GM12878 (cell line): Measurements from ENCODE around the gene ISG20. TPM values are rescaled to one million over a fixed set of nuclear protein-coding genes. Genes with fewer than 3 reads are reported as not detected.

ENCODE experiments used
- ATAC-seq: fragments of 200-7000 bp; cut with Tn5 transposase; 3 replicates; pipeline ENCODE4 v1.9.1; 2020; ENCODE audit warnings: mild to moderate bottlenecking, moderate library complexity
- BruUV-seq: library from RNA; stranded (reverse); fragments of 400-500 nt; replicated peaks from 2 replicates; lab custom pipeline; 2021; lab: Mats Ljungman, UMichigan
- CTCF ChIA-PET: fragments of 300-600 bp; sonication (Branson Sonifier 250); formaldehyde crosslinking; extraction: SDS; loops from one replicate; lab custom pipeline; 2021; ENCODE audit warnings: inconsistent platforms; lab: Yijun Ruan, JAX
- POLR2A ChIA-PET: fragments of 350-600 bp; formaldehyde crosslinking; extraction: SDS; loops from one replicate; lab custom pipeline; 2021; ENCODE audit warnings: inconsistent platforms; lab: Charles Lee
- RAD21 ChIA-PET: fragments of 300-600 bp; sonication (Branson Sonifier 250); formaldehyde crosslinking; loops from one replicate; lab custom pipeline; 2023; ENCODE audit warnings: antibody characterized with exemption; ENCODE audit not compliant: unreplicated experiment; lab: Charles Lee
- SMC1A ChIA-PET: fragments of 300-600 bp; sonication (Branson Sonifier 250); formaldehyde crosslinking; loops from one replicate; lab custom pipeline; 2023; ENCODE audit not compliant: unreplicated experiment, uncharacterized antibody; lab: Charles Lee
- DNase-seq: peaks from one replicate; pipeline ENCODE4 v3.0.0-alpha.2; 2011; ENCODE audit warnings: low read depth, low spot score
- FAIRE-seq: peaks from 3 replicates; lab custom pipeline; 2011; peaks lifted over from hg19 to GRCh38; lab: Jason Lieb, UNC
- H2AFZ ChIP-seq: 2 replicates; pipeline ENCODE4 v1.6.0; 2011; ENCODE audit warnings: low read depth, low read length, control low read depth; ENCODE audit not compliant: control insufficient read depth
- H3K27ac ChIP-seq: 2 replicates; pipeline ENCODE4 v1.5.1; 2011; ENCODE audit warnings: control low read depth; ENCODE audit not compliant: control insufficient read depth, insufficient read depth
- H3K27me3 ChIP-seq, 2 experiments: replicated peaks in 1 of 2; 2 replicates each; pipeline versions ENCODE4 v1.6.0 to v1.6.1; 2011; ENCODE audit warnings: low read length in 1 of 2; ENCODE audit not compliant: control insufficient read depth in 2 of 2, insufficient read depth in 2 of 2
- H3K36me3 ChIP-seq, 2 experiments: 2 replicates each; pipeline ENCODE4 v1.5.1; 2011; ENCODE audit warnings: low read length in 1 of 2; ENCODE audit not compliant: control insufficient read depth in 2 of 2, insufficient read depth in 2 of 2
- H3K4me1 ChIP-seq: 2 replicates; pipeline ENCODE4 v1.6.1; 2011; ENCODE audit warnings: mild to moderate bottlenecking, low read length, moderate library complexity, mixed read lengths; ENCODE audit not compliant: control insufficient read depth, insufficient read depth
- H3K4me2 ChIP-seq: 2 replicates; pipeline ENCODE4 v1.6.0; 2011; ENCODE audit warnings: control low read depth; ENCODE audit not compliant: control insufficient read depth, insufficient read depth
- H3K4me3 ChIP-seq: fragments of 200-600 bp; sonication (generic); 2 replicates; pipeline ENCODE4 v1.5.1; 2016
- H3K79me2 ChIP-seq: 2 replicates; pipeline ENCODE4 v1.6.0; 2011; ENCODE audit warnings: low read length; ENCODE audit not compliant: control insufficient read depth, insufficient read depth
- H3K9ac ChIP-seq: 2 replicates; pipeline ENCODE4 v1.8.0; 2011; ENCODE audit warnings: low read length, control low read depth, mixed read lengths; ENCODE audit not compliant: control insufficient read depth, insufficient read depth
- H3K9me3 ChIP-seq: replicated peaks from 3 replicates; pipeline ENCODE4 v1.5.1; 2011; ENCODE audit warnings: mild to moderate bottlenecking, low read length; ENCODE audit not compliant: control insufficient read depth, insufficient read depth
- H4K20me1 ChIP-seq: 2 replicates; pipeline ENCODE4 v1.6.0; 2011; ENCODE audit not compliant: control insufficient read depth, insufficient read depth
- CBX5 ChIP-seq: sonication (generic); IDR thresholded peaks from 2 replicates; pipeline ENCODE4 v1.6.1; 2016; ENCODE audit warnings: low read depth, moderate library complexity, mild to moderate bottlenecking, inconsistent platforms
- CTCF ChIP-seq, 3 experiments: IDR thresholded peaks in 2 of 3; conservative IDR thresholded peaks in 1 of 3; 2 replicates each; pipeline ENCODE4 v1.5.1; 2011; ENCODE audit warnings: low read depth in 3 of 3, low read length in 3 of 3, mild to moderate bottlenecking in 3 of 3, control low read depth in 2 of 3, moderate library complexity in 2 of 3, inconsistent platforms in 1 of 3, mixed read lengths in 1 of 3; ENCODE audit not compliant: control insufficient read depth in 2 of 3, insufficient read depth in 1 of 3; ENCODE audit errors: extremely low read depth in 1 of 3
- ETV6 ChIP-seq, 2 experiments: fragments of 450-650 bp in 1 of 2; IDR thresholded peaks in 1 of 2; conservative IDR thresholded peaks in 1 of 2; 2 replicates each; pipeline ENCODE4 v1.6.1; 2014; ENCODE audit warnings: antibody characterized with exemption in 1 of 2, borderline replicate concordance in 1 of 2, low read depth in 1 of 2, mild to moderate bottlenecking in 1 of 2, moderate library complexity in 1 of 2
- NR2C2 ChIP-seq: IDR thresholded peaks from 2 replicates; pipeline ENCODE4 v1.6.1; 2011; ENCODE audit warnings: borderline replicate concordance, low read depth; ENCODE audit not compliant: control insufficient read depth, insufficient read length
- ZNF622 ChIP-seq: fragments of 450-650 bp; IDR thresholded peaks from 2 replicates; pipeline ENCODE4 v1.6.1; 2017; ENCODE audit warnings: mild to moderate bottlenecking, inconsistent platforms
- in situ Hi-C: fragments of 300-500 bp; cut with MboI; formaldehyde crosslinking; loops from 9 replicates; pipeline ENCODE4 v1.14.3; 2018; ENCODE audit warnings: mixed read lengths
- intact Hi-C: fragments of 100-400 bp; cut with micrococcal nuclease; formaldehyde crosslinking; loops from one replicate; pipeline ENCODE4 v1.14.2; 2022; ENCODE audit not compliant: unreplicated experiment
- polyA plus RNA-seq, 11 experiments: library from polyadenylated mRNA; depleted of rRNA in 4 of 11; unstranded in 6 of 11; stranded (reverse) in 5 of 11; fragments of >200 nt; fragmentation: Nextera tagmentation in 4 of 11; fragmentation: Illumina TruSeq in 1 of 11; extraction: Ambion mirVana in 4 of 11; extraction: Trizol in 1 of 11; gene quantifications; 1 replicate in 1 of 11; 2 replicates in 10 of 11; pipeline versions ENCODE4 v1.2.1 to v1.2.3, GENCODE V29; 2011 to 2016; ENCODE audit warnings: inconsistent platforms in 2 of 11, missing spikeins in 2 of 11, low read depth in 1 of 11
- total RNA-seq, 4 experiments: library from RNA; depleted of rRNA in 3 of 4; stranded (reverse); fragments of >200 nt in 3 of 4; fragmentation: Illumina TruSeq in 1 of 4; extraction: Trizol in 1 of 4; gene quantifications; 2 replicates each; pipeline versions ENCODE4 v1.2.1 to v1.2.3, GENCODE V29; 2013 to 2021
- TF ChIP-seq, protein P1 (sequence below): fragments of 450-650 bp; IDR thresholded peaks from 2 replicates; pipeline ENCODE4 v1.6.1; 2016; ENCODE audit warnings: mild to moderate bottlenecking

ISG20 gene
- total and polyA plus RNA-seq, 10 of the 15 experiments (the other 5 are each of a cell fraction or from before 2014, with no cell fraction given), result 23.4 to 210 (median 85.9) TPM

GRCh38 chr15:88661041-88661700 lies 22.4 kb downstream of the ISG20 start:
- Histone ChIP-seq H3K9me3 (no peaks in the 10 kb centered on the region), H3K79me2 (no peaks in the 10 kb centered on the region), H2AFZ (no peak overlapping the region), H3K9ac (no peak overlapping the region), H3K27me3 (no peaks in the 10 kb centered on the region), H3K27ac (no peak overlapping the region), H4K20me1 (no peaks in the 10 kb centered on the region)
- no peak for ATAC-seq
- in situ Hi-C loops, result no loop called here
- SMC1A ChIA-PET, result interaction anchor here (1.0 to 1.1 kb wide), 3 partner anchors 23 to 37 kb away, joined by 3 to 6 read pairs (median 4); partner anchors contain the start of gene ISG20
- DNase-seq, result no peak
- TF ChIP-seq CBX5, result no peak
- no peak for TF ChIP-seq NR2C2
- TF ChIP-seq ETV6 (conservative IDR thresholded peaks at IDR 0.05 in 1 of 2, IDR thresholded peaks at IDR 0.05 in 1 of 2; ENCODE audit: borderline replicate concordance in 1 of 2, low read depth in 1 of 2), result no peak
- TF ChIP-seq CTCF (IDR thresholded peaks at IDR 0.05 in 2 of 3, conservative IDR thresholded peaks at IDR 0.05 in 1 of 3; ENCODE audit: control insufficient read depth in 2 of 3, extremely low read depth in 1 of 3, insufficient read depth in 1 of 3, low read depth in 3 of 3, low read length in 3 of 3), result no peak
- TF ChIP-seq ZNF622, result no peak
- TF ChIP-seq, protein P1, sequence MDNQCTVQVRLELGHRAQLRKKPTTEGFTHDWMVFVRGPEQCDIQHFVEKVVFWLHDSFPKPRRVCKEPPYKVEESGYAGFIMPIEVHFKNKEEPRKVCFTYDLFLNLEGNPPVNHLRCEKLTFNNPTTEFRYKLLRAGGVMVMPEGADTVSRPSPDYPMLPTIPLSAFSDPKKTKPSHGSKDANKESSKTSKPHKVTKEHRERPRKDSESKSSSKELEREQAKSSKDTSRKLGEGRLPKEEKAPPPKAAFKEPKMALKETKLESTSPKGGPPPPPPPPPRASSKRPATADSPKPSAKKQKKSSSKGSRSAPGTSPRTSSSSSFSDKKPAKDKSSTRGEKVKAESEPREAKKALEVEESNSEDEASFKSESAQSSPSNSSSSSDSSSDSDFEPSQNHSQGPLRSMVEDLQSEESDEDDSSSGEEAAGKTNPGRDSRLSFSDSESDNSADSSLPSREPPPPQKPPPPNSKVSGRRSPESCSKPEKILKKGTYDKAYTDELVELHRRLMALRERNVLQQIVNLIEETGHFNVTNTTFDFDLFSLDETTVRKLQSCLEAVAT, result no peak
- TF ChIP-seq, all 136 proteins: peak for 0
- H3K4me3 ChIP-seq, result no peak overlapping the region
- CTCF ChIA-PET, result interaction anchor here (2.7 kb wide), 1 partner anchor 37 kb away, joined by 25 read pairs; no protein-coding TSS in a partner anchor
- H3K36me3 ChIP-seq, result no peaks in the 10 kb centered on the region
- no peak overlapping the region for H3K4me2 ChIP-seq
- no TSS peak for BruUV-seq
- intact Hi-C loops, result no loop called here
- POLR2A ChIA-PET, result no interaction called here
- no peak for FAIRE-seq
- H3K4me1 ChIP-seq, result peaks cover 13% of the 10 kb centered on the region
- RAD21 ChIA-PET, result no interaction called here
